HG02678 (cell line): ENCODE data around the gene TGFA.

ENCODE experiments used
- ATAC-seq: cut with Tn5 transposase; IDR thresholded peaks from one replicate; pipeline ENCODE4 v1.9.1; 2021; ENCODE audit warnings: mild to moderate bottlenecking, moderate library complexity; ENCODE audit not compliant: unreplicated experiment

TGFA gene

GRCh38 chr2:70499253-70499652, 54.4 kb downstream of the TGFA start:
- ATAC-seq, result no peak

- ATAC-seq, result no peak
Observed at GRCh38 chr2:70498528-70498927, 55.1 kb downstream of the TGFA start.

- no peak for ATAC-seq
Observed at GRCh38 chr2:70498054-70498453, 55.6 kb downstream of the TGFA start.

- ATAC-seq, result no peak
Observed at GRCh38 chr2:70496819-70497218, 56.8 kb downstream of the TGFA start.

GRCh38 chr2:70494293-70494886, 59.2 kb downstream of the TGFA start:
- ATAC-seq, result no peak

- ATAC-seq, result no peak
Observed at GRCh38 chr2:70490381-70490780, 63.2 kb downstream of the TGFA start.

GRCh38 chr2:70489165-70489564, 64.5 kb downstream of the TGFA start:
- ATAC-seq, result no peak

GRCh38 chr2:70484086-70484485, 69.5 kb downstream of the TGFA start:
- no peak for ATAC-seq

GRCh38 chr2:70482401-70482800, 71.2 kb downstream of the TGFA start:
- no peak for ATAC-seq

GRCh38 chr2:70480468-70480867, 73.2 kb downstream of the TGFA start:
- no peak for ATAC-seq

- ATAC-seq, result no peak
Observed at GRCh38 chr2:70479816-70480215, 73.8 kb downstream of the TGFA start.

- ATAC-seq, result no peak
Observed at GRCh38 chr2:70477441-70477844, 76.2 kb downstream of the TGFA start.

- ATAC-seq, result no peak
Observed at GRCh38 chr2:70475266-70475665, 78.4 kb downstream of the TGFA start.

- ATAC-seq, result no peak
Observed at GRCh38 chr2:70474256-70474848, 79.3 kb downstream of the TGFA start.

- ATAC-seq, result no peak
Observed at GRCh38 chr2:70473101-70473722, 80.4 kb downstream of the TGFA start.

GRCh38 chr2:70472221-70472890, 81.3 kb downstream of the TGFA start:
- no peak for ATAC-seq

- ATAC-seq, result no peak
Observed at GRCh38 chr2:70471129-70471528, 82.5 kb downstream of the TGFA start.

- no peak for ATAC-seq
Observed at GRCh38 chr2:70469961-70470360, 83.7 kb downstream of the TGFA start.

GRCh38 chr2:70469435-70469834, 84.2 kb downstream of the TGFA start:
- ATAC-seq, result no peak

- ATAC-seq, result no peak
Observed at GRCh38 chr2:70468878-70469277, 84.7 kb downstream of the TGFA start.

GRCh38 chr2:70467831-70468779, 85.5 kb downstream of the TGFA start:
- no peak for ATAC-seq
